ENCODE data around the gene RAET1G.
"Not testable (repeated sequence)": the region's sequence is repeated elsewhere in the genome, so short reads cannot be mapped to it uniquely, and the experiment has no call there.

DNA sequence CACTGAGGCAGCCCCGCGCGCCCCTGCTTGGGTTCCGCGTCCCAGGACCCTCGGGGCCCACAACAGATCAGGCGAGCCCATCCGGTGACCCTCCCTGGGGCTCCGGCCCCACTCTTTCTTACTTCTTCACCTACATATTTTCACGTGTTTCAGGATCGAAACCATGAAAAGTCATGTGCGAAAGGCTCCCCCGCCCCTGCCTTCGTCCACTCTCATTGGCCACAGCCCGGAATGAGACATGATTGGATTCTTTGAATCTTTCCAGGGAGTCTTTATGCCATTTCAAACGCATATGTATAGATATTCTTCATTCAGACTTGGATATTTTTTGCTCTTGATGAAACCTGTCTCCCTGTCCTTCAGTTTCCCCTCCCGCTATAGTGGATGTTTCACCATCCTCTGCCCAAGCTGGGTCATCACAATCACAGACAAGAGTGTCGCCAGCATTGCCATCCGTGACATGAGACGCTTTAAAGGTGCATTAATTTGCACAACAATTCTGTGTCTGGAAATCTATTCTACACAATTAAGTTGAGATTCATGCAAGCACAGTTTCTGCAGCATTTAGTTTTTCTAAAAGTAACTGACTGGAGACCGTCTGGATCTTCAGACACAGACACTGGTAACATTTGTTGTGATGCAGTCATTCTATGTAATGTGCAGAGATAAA, 32.2 kb upstream of the RAET1G start:
- TF ChIP-seq CTCF (IDR thresholded peaks at IDR 0.05); POLR2AphosphoS5 (IDR thresholded peaks at IDR 0.05; ENCODE audit: insufficient read depth in 1 of 2, low read depth in 1 of 2): not testable (repeated sequence)
